ENCODE data around the gene PTPN4.

Gene PTPN4

DNA sequence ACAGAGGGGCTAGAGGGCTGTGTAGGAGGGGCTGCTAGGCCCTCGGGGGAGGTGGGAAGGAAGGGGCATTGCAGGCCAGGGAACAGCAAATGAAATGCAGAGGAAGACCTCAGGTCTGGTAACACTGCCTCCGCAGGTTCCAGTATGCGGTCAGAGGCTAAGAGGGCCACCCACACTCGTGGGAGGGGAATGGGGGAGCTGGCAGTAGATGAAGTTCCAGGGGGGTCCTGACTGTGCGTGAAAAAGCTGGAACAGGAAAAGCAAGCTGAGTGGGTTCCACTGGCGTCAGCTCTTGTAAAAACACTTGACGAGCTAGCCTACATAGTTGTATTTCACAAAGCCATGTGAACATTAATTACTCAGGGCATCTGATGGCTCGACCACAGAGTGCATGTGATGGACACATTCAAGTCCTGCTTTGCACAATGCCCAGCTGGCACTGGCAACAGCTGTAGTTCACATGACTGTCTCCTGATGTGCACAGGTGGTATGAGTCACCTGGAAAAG lies 29.0 kb upstream of the PTPN4 start:
- no peaks in the 10 kb centered on the region for H3K4me1 ChIP-seq (ENCODE audit: insufficient read depth, poor library complexity, severe bottlenecking)
- TF ChIP-seq CTCF (IDR thresholded peaks at IDR 0.05; ENCODE audit: poor library complexity, severe bottlenecking): no peak
- H3K27ac ChIP-seq (ENCODE audit: poor library complexity, severe bottlenecking): no peak overlapping the region
- H3K4me3 ChIP-seq (ENCODE audit: severe bottlenecking): no peak overlapping the region
- H3K27me3 ChIP-seq (ENCODE audit: insufficient read depth, poor library complexity, severe bottlenecking): no peaks in the 10 kb centered on the region
- no peaks in the 10 kb centered on the region for H3K9me3 ChIP-seq (ENCODE audit: severe bottlenecking)
- ATAC-seq (ENCODE audit: low read depth) (peak; percentile 83), DNase-seq (ENCODE audit: low spot score) (no peak)
- no peaks in the 10 kb centered on the region for H3K36me3 ChIP-seq (ENCODE audit: low read depth)

DNA sequence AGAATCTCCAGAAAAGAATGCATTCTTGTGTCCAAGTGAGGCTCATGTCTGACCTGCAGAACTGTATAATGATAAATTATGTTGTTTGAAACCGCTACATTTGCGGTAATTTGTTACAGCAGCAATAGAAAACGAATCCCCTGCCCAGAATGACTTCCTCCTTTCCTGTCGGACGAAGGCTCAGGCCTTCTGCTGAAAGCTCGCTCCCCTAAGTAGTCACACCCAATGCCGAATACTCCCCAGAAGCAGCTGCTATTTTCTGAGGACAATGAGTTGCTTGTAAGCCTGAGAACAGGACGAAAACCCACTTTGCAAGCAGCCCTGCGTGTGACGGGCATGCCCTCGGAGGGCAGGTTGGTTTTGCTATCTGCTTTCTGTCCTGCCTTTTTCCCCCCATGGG lies 27.7 kb upstream of the PTPN4 start:
- Histone ChIP-seq H3K27ac (ENCODE audit: poor library complexity, severe bottlenecking) (no peak overlapping the region), H3K27me3 (ENCODE audit: insufficient read depth, poor library complexity, severe bottlenecking) (no peaks in the 10 kb centered on the region), H3K4me3 (ENCODE audit: severe bottlenecking) (no peak overlapping the region), H3K36me3 (ENCODE audit: low read depth) (no peaks in the 10 kb centered on the region), H3K4me1 (ENCODE audit: insufficient read depth, poor library complexity, severe bottlenecking) (no peaks in the 10 kb centered on the region), H3K9me3 (ENCODE audit: severe bottlenecking) (no peaks in the 10 kb centered on the region)
- ATAC-seq (ENCODE audit: low read depth) (no peak), DNase-seq (ENCODE audit: low spot score) (no peak)
- no peak for TF ChIP-seq CTCF (IDR thresholded peaks at IDR 0.05; ENCODE audit: poor library complexity, severe bottlenecking)

GRCh38 chr2:119732601-119733164 lies 27.0 kb upstream of the PTPN4 start:
- no peaks in the 10 kb centered on the region for H3K27me3 ChIP-seq (ENCODE audit: insufficient read depth, poor library complexity, severe bottlenecking)
- no peak for TF ChIP-seq CTCF (IDR thresholded peaks at IDR 0.05; ENCODE audit: poor library complexity, severe bottlenecking)
- no peaks in the 10 kb centered on the region for H3K4me1 ChIP-seq (ENCODE audit: insufficient read depth, poor library complexity, severe bottlenecking)
- DNase-seq (ENCODE audit: low spot score) (no peak), ATAC-seq (ENCODE audit: low read depth) (no peak)
- no peaks in the 10 kb centered on the region for H3K36me3 ChIP-seq (ENCODE audit: low read depth)
- H3K9me3 ChIP-seq (ENCODE audit: severe bottlenecking): no peaks in the 10 kb centered on the region
- H3K27ac ChIP-seq (ENCODE audit: poor library complexity, severe bottlenecking): no peak overlapping the region
- H3K4me3 ChIP-seq (ENCODE audit: severe bottlenecking): no peak overlapping the region

DNA sequence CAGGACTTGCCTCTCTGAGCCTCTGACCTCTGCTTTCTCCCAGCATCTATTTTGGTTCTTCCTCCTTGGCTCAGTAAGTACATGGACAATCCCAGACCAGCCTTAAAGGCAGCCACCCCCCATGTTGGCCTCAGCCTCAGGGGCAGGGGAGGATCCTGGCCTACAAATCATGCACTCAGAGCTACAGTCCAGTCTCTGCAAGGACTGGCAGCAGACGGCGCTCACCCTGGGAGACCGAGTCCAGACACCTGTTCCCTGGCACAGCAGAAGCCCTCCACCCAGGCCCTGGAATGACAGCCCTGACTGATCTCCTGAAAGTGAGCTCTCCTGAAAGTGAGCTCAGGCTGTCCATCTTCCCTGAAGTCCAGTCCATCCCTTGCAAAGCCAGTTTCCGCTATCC lies 25.7 kb upstream of the PTPN4 start:
- no peak for TF ChIP-seq CTCF (IDR thresholded peaks at IDR 0.05; ENCODE audit: poor library complexity, severe bottlenecking)
- H3K4me1 ChIP-seq (ENCODE audit: insufficient read depth, poor library complexity, severe bottlenecking): no peaks in the 10 kb centered on the region
- H3K9me3 ChIP-seq (ENCODE audit: severe bottlenecking): no peaks in the 10 kb centered on the region
- H3K36me3 ChIP-seq (ENCODE audit: low read depth): no peaks in the 10 kb centered on the region
- DNase-seq (ENCODE audit: low spot score) (no peak), ATAC-seq (ENCODE audit: low read depth) (no peak)
- H3K4me3 ChIP-seq (ENCODE audit: severe bottlenecking): no peak overlapping the region
- no peaks in the 10 kb centered on the region for H3K27me3 ChIP-seq (ENCODE audit: insufficient read depth, poor library complexity, severe bottlenecking)
- no peak overlapping the region for H3K27ac ChIP-seq (ENCODE audit: poor library complexity, severe bottlenecking)

- H3K27ac ChIP-seq (ENCODE audit: poor library complexity, severe bottlenecking): no peak overlapping the region
- no peak for DNase-seq (ENCODE audit: low spot score)
- no peaks in the 10 kb centered on the region for H3K36me3 ChIP-seq (ENCODE audit: low read depth)
- H3K27me3 ChIP-seq (ENCODE audit: insufficient read depth, poor library complexity, severe bottlenecking): no peaks in the 10 kb centered on the region
- H3K4me3 ChIP-seq (ENCODE audit: severe bottlenecking): no peak overlapping the region
- ATAC-seq (ENCODE audit: low read depth): no peak
- no peak for TF ChIP-seq CTCF (IDR thresholded peaks at IDR 0.05; ENCODE audit: poor library complexity, severe bottlenecking)
- H3K4me1 ChIP-seq (ENCODE audit: insufficient read depth, poor library complexity, severe bottlenecking): no peaks in the 10 kb centered on the region
- no peaks in the 10 kb centered on the region for H3K9me3 ChIP-seq (ENCODE audit: severe bottlenecking)
These were observed 24.2 kb upstream of the PTPN4 start for GRCh38 chr2:119735565-119735964.

Data from RWPE2 (cell line).